ENCODE data around the gene ST3GAL3. TPM values are rescaled to one million over a fixed set of nuclear protein-coding genes. Genes with fewer than 3 reads are reported as not detected.

The ST3GAL3 gene
- total and polyA plus RNA-seq, 2 experiments from 2014 or later: 4.5 to 7.0 TPM

DNA sequence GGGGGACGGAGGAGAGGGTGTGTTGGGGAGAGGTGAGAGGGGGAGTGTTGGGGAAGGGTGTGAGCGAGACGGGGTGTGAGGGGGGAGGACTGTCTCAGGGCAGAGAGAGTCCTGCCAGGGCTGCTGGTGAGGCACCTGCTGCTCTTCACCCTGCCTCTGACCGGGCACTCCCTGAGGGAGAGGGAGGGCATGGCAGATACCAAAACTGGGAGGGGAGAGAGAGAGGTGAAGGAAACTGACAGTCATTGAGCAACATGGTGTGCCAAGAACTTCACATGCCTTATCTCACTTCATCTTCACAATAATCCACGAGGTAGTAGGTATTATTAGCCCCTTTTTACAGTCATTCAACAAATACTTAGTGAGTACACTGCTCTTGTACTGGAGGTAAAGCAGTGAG lies 164.9 kb downstream of the ST3GAL3 start:
- Histone ChIP-seq H3K4me1 (ENCODE audit: insufficient read depth) (no peaks in the 10 kb centered on the region), H3K9me2 (ENCODE audit: insufficient read depth) (0 out of 2 replicates have a peak, but pooled peaks cover 6% of the 10 kb centered on the region), H2AFZ (no peak overlapping the region), H3F3A (replicated peaks; ENCODE audit: low read depth) (no peaks in the 10 kb centered on the region), H3K27me3 (ENCODE audit: insufficient read depth) (no peaks in the 10 kb centered on the region), H3K27ac (ENCODE audit: low read depth) (no peak overlapping the region), H3K4me3 (no peak overlapping the region), H3K36me3 (ENCODE audit: insufficient read depth) (no peaks in the 10 kb centered on the region), H3K79me2 (replicated peaks; ENCODE audit: insufficient read depth) (no peaks in the 10 kb centered on the region), H3K4me2 (no peak overlapping the region), H4K20me1 (replicated peaks; ENCODE audit: insufficient read depth) (no peaks in the 10 kb centered on the region)
- TF ChIP-seq ZNF114 (CRISPR knock-in tag; IDR thresholded peaks at IDR 0.05): no peak
- no peak for TF ChIP-seq EZH2 (IDR thresholded peaks at IDR 0.05; ENCODE audit: low read depth, unreplicated experiment)
- TF ChIP-seq, protein P1, sequence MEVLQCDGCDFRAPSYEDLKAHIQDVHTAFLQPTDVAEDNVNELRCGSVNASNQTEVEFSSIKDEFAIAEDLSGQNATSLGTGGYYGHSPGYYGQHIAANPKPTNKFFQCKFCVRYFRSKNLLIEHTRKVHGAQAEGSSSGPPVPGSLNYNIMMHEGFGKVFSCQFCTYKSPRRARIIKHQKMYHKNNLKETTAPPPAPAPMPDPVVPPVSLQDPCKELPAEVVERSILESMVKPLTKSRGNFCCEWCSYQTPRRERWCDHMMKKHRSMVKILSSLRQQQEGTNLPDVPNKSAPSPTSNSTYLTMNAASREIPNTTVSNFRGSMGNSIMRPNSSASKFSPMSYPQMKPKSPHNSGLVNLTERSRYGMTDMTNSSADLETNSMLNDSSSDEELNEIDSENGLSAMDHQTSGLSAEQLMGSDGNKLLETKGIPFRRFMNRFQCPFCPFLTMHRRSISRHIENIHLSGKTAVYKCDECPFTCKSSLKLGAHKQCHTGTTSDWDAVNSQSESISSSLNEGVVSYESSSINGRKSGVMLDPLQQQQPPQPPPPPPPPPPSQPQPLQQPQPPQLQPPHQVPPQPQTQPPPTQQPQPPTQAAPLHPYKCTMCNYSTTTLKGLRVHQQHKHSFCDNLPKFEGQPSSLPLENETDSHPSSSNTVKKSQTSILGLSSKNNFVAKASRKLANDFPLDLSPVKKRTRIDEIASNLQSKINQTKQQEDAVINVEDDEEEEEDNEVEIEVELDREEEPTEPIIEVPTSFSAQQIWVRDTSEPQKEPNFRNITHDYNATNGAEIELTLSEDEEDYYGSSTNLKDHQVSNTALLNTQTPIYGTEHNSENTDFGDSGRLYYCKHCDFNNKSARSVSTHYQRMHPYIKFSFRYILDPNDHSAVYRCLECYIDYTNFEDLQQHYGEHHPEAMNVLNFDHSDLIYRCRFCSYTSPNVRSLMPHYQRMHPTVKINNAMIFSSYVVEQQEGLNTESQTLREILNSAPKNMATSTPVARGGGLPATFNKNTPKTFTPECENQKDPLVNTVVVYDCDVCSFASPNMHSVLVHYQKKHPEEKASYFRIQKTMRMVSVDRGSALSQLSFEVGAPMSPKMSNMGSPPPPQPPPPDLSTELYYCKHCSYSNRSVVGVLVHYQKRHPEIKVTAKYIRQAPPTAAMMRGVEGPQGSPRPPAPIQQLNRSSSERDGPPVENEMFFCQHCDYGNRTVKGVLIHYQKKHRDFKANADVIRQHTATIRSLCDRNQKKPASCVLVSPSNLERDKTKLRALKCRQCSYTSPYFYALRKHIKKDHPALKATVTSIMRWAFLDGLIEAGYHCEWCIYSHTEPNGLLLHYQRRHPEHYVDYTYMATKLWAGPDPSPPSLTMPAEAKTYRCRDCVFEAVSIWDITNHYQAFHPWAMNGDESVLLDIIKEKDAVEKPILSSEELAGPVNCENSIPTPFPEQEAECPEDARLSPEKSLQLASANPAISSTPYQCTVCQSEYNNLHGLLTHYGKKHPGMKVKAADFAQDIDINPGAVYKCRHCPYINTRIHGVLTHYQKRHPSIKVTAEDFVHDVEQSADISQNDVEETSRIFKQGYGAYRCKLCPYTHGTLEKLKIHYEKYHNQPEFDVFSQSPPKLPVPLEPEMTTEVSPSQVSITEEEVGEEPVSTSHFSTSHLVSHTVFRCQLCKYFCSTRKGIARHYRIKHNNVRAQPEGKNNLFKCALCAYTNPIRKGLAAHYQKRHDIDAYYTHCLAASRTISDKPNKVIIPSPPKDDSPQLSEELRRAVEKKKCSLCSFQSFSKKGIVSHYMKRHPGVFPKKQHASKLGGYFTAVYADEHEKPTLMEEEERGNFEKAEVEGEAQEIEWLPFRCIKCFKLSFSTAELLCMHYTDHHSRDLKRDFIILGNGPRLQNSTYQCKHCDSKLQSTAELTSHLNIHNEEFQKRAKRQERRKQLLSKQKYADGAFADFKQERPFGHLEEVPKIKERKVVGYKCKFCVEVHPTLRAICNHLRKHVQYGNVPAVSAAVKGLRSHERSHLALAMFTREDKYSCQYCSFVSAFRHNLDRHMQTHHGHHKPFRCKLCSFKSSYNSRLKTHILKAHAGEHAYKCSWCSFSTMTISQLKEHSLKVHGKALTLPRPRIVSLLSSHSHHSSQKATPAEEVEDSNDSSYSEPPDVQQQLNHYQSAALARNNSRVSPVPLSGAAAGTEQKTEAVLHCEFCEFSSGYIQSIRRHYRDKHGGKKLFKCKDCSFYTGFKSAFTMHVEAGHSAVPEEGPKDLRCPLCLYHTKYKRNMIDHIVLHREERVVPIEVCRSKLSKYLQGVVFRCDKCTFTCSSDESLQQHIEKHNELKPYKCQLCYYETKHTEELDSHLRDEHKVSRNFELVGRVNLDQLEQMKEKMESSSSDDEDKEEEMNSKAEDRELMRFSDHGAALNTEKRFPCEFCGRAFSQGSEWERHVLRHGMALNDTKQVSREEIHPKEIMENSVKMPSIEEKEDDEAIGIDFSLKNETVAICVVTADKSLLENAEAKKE (CRISPR knock-in tag; IDR thresholded peaks at IDR 0.05): no peak
- no peak for TF ChIP-seq JUNB (IDR thresholded peaks at IDR 0.05; ENCODE audit: unreplicated experiment)
- no peak for TF ChIP-seq POLR2AphosphoS5 (IDR thresholded peaks at IDR 0.05; ENCODE audit: low read depth)
- TF ChIP-seq, protein P2, sequence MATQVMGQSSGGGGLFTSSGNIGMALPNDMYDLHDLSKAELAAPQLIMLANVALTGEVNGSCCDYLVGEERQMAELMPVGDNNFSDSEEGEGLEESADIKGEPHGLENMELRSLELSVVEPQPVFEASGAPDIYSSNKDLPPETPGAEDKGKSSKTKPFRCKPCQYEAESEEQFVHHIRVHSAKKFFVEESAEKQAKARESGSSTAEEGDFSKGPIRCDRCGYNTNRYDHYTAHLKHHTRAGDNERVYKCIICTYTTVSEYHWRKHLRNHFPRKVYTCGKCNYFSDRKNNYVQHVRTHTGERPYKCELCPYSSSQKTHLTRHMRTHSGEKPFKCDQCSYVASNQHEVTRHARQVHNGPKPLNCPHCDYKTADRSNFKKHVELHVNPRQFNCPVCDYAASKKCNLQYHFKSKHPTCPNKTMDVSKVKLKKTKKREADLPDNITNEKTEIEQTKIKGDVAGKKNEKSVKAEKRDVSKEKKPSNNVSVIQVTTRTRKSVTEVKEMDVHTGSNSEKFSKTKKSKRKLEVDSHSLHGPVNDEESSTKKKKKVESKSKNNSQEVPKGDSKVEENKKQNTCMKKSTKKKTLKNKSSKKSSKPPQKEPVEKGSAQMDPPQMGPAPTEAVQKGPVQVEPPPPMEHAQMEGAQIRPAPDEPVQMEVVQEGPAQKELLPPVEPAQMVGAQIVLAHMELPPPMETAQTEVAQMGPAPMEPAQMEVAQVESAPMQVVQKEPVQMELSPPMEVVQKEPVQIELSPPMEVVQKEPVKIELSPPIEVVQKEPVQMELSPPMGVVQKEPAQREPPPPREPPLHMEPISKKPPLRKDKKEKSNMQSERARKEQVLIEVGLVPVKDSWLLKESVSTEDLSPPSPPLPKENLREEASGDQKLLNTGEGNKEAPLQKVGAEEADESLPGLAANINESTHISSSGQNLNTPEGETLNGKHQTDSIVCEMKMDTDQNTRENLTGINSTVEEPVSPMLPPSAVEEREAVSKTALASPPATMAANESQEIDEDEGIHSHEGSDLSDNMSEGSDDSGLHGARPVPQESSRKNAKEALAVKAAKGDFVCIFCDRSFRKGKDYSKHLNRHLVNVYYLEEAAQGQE (IDR thresholded peaks at IDR 0.05; ENCODE audit: unreplicated experiment): no peak
- TF ChIP-seq, protein P3, sequence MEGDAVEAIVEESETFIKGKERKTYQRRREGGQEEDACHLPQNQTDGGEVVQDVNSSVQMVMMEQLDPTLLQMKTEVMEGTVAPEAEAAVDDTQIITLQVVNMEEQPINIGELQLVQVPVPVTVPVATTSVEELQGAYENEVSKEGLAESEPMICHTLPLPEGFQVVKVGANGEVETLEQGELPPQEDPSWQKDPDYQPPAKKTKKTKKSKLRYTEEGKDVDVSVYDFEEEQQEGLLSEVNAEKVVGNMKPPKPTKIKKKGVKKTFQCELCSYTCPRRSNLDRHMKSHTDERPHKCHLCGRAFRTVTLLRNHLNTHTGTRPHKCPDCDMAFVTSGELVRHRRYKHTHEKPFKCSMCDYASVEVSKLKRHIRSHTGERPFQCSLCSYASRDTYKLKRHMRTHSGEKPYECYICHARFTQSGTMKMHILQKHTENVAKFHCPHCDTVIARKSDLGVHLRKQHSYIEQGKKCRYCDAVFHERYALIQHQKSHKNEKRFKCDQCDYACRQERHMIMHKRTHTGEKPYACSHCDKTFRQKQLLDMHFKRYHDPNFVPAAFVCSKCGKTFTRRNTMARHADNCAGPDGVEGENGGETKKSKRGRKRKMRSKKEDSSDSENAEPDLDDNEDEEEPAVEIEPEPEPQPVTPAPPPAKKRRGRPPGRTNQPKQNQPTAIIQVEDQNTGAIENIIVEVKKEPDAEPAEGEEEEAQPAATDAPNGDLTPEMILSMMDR (conservative IDR thresholded peaks at IDR 0.05; ENCODE audit: low read depth in 2 of 2): no peak
- no peak for TF ChIP-seq ZNF331 (CRISPR knock-in tag; IDR thresholded peaks at IDR 0.05; ENCODE audit: low read depth)
- TF ChIP-seq CREB1 (CRISPR knock-in tag; IDR thresholded peaks at IDR 0.05; ENCODE audit: low read depth): no peak
- TF ChIP-seq NANOG (IDR thresholded peaks at IDR 0.05; ENCODE audit: borderline replicate concordance): no peak
- TF ChIP-seq EZH2phosphoT487 (IDR thresholded peaks at IDR 0.05; ENCODE audit: unreplicated experiment): no peak
- no peak for TF ChIP-seq STAT1 (IDR thresholded peaks at IDR 0.05; ENCODE audit: unreplicated experiment)
- TF ChIP-seq, protein P4, sequence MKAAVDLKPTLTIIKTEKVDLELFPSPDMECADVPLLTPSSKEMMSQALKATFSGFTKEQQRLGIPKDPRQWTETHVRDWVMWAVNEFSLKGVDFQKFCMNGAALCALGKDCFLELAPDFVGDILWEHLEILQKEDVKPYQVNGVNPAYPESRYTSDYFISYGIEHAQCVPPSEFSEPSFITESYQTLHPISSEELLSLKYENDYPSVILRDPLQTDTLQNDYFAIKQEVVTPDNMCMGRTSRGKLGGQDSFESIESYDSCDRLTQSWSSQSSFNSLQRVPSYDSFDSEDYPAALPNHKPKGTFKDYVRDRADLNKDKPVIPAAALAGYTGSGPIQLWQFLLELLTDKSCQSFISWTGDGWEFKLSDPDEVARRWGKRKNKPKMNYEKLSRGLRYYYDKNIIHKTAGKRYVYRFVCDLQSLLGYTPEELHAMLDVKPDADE (IDR thresholded peaks at IDR 0.05): no peak
- no peaks in the 10 kb centered on the region for H3K36me3 Mint-ChIP-seq (ENCODE audit: low read depth)
- no peaks in the 10 kb centered on the region for H3K9me3 Mint-ChIP-seq
- H3K4me3 Mint-ChIP-seq: no peak overlapping the region
- H3K4me1 Mint-ChIP-seq: no peaks in the 10 kb centered on the region
- no peak overlapping the region for H3K27ac Mint-ChIP-seq
- no peak for ATAC-seq
- no peaks in the 10 kb centered on the region for H3K27me3 Mint-ChIP-seq (ENCODE audit: insufficient read depth, low read depth, poor library complexity)
- no peak for DNase-seq (ENCODE audit: low spot score)

All from GM23338 (cell line).